ENCODE measurements around the gene F12.

- TF ChIP-seq POLR2A (IDR thresholded peaks at IDR 0.05), result no peak
- TF ChIP-seq, protein P1, sequence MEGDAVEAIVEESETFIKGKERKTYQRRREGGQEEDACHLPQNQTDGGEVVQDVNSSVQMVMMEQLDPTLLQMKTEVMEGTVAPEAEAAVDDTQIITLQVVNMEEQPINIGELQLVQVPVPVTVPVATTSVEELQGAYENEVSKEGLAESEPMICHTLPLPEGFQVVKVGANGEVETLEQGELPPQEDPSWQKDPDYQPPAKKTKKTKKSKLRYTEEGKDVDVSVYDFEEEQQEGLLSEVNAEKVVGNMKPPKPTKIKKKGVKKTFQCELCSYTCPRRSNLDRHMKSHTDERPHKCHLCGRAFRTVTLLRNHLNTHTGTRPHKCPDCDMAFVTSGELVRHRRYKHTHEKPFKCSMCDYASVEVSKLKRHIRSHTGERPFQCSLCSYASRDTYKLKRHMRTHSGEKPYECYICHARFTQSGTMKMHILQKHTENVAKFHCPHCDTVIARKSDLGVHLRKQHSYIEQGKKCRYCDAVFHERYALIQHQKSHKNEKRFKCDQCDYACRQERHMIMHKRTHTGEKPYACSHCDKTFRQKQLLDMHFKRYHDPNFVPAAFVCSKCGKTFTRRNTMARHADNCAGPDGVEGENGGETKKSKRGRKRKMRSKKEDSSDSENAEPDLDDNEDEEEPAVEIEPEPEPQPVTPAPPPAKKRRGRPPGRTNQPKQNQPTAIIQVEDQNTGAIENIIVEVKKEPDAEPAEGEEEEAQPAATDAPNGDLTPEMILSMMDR (IDR thresholded peaks at IDR 0.05), result no peak
Measured at GRCh38 chr5:177364159-177364962, 45.0 kb downstream of the F12 start.

Measured in gastroesophageal sphincter (tissue), 3 donors.